GM18868 (cell line): ENCODE data around the gene ASXL2.
"Not testable (repeated sequence)": the region's sequence is repeated elsewhere in the genome, so short reads cannot be mapped to it uniquely, and the experiment has no call there.

ENCODE experiments used
- ATAC-seq: cut with Tn5 transposase; IDR thresholded peaks from one replicate; pipeline ENCODE4 v1.9.1; 2021; ENCODE audit warnings: mild to moderate bottlenecking, moderate library complexity; ENCODE audit not compliant: unreplicated experiment

The ASXL2 gene

GRCh38 chr2:25742501-25742900 lies 135.8 kb downstream of the ASXL2 start:
- ATAC-seq: no peak

GRCh38 chr2:25740810-25741381 lies 137.4 kb downstream of the ASXL2 start:
- ATAC-seq: no peak

- ATAC-seq: no peak
Measured at GRCh38 chr2:25738383-25739343, 139.6 kb downstream of the ASXL2 start.

GRCh38 chr2:25736899-25737515 lies 141.3 kb downstream of the ASXL2 start:
- ATAC-seq: no peak

GRCh38 chr2:25735835-25736234 lies 142.5 kb downstream of the ASXL2 start:
- no peak for ATAC-seq

GRCh38 chr2:25728559-25728958 lies 149.7 kb downstream of the ASXL2 start:
- no peak for ATAC-seq

- no peak for ATAC-seq
Measured at GRCh38 chr2:25726522-25726921, 151.8 kb downstream of the ASXL2 start.

- no peak for ATAC-seq
Measured at GRCh38 chr2:25725877-25726276, 152.4 kb downstream of the ASXL2 start.

GRCh38 chr2:25724756-25725155 lies 153.5 kb downstream of the ASXL2 start:
- ATAC-seq: no peak

GRCh38 chr2:25722224-25722623 lies 156.1 kb downstream of the ASXL2 start:
- no peak for ATAC-seq

GRCh38 chr2:25720575-25720974 lies 157.7 kb downstream of the ASXL2 start:
- ATAC-seq: no peak

- no peak for ATAC-seq
Measured at GRCh38 chr2:25714740-25715139, 163.5 kb downstream of the ASXL2 start.

GRCh38 chr2:25712455-25712854 lies 165.8 kb downstream of the ASXL2 start:
- no peak for ATAC-seq

GRCh38 chr2:25711675-25712354 lies 166.5 kb downstream of the ASXL2 start:
- ATAC-seq: no peak

GRCh38 chr2:25710750-25711149 lies 167.5 kb downstream of the ASXL2 start:
- ATAC-seq: no peak

- ATAC-seq: no peak
Measured at GRCh38 chr2:25709349-25709748, 168.9 kb downstream of the ASXL2 start.

- no peak for ATAC-seq
Measured at GRCh38 chr2:25707927-25708590, 170.2 kb downstream of the ASXL2 start.

- not testable (repeated sequence) for ATAC-seq
Measured at GRCh38 chr2:25705575-25705974, 172.7 kb downstream of the ASXL2 start.

GRCh38 chr2:25701801-25702200 lies 176.5 kb downstream of the ASXL2 start:
- no peak for ATAC-seq

GRCh38 chr2:25700221-25700660 lies 178.0 kb downstream of the ASXL2 start:
- no peak for ATAC-seq

GRCh38 chr2:25699216-25699615 lies 179.1 kb downstream of the ASXL2 start:
- ATAC-seq: no peak
